Measurements from ENCODE around the gene MATN1.

- TF ChIP-seq CTCF (IDR thresholded peaks at IDR 0.05; ENCODE audit: poor library complexity) (peak; percentile 31), EZH2phosphoT487 (IDR thresholded peaks at IDR 0.05; ENCODE audit: low read depth, severe bottlenecking, unreplicated experiment) (no peak)
Measured at GRCh38 chr1:30715216-30715615, 8.2 kb downstream of the MATN1 start.
